Medulla oblongata (tissue), 1 donor: ENCODE measurements around the gene RNF157.

ENCODE experiments used
- DNase-seq: peaks from one replicate; pipeline ENCODE4 v3.0.0-alpha.2; 2015; ENCODE audit errors: extremely low spot score

Gene RNF157

DNA sequence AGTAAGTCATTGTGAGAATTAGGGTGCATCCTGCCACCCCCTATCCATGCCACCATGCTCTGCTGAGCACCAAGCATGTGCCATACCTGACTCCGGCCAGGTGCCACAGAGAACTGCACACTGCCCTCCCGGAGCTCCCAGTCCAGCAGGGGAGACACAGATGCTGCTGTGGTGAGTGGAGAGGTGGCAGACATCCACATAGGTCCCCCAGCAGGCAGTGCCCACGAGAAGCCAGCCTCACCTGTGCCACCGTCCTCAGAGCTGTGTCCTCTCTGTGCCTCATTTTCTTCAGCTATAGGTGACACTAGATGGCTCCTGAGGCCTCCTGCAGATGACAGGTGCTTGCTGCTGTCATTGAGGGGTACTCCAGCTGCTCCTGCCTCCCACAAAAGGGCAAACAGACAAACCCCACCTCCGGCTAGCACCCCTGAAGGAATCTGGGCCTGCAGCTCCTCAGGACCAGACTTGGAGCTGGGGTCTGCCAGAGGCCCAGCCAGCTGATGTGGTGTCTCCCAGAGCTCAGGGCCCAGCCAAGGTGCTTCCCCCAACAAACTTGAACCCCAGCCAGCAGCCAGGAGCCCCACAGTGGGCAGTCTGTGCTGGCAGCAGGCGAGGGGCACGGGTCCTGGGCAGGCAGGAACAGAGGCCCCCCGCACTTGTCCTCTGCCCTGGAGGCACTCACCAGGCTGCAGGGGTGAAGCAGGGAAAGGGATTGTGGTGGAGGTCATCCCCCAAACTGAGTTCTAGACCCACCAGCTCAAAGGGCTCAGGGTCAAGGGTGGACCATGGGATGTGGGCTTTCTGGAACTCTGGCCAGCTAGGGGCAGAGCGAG is 116.3 kb downstream of the RNF157 start:
- DNase-seq = no peak

DNA sequence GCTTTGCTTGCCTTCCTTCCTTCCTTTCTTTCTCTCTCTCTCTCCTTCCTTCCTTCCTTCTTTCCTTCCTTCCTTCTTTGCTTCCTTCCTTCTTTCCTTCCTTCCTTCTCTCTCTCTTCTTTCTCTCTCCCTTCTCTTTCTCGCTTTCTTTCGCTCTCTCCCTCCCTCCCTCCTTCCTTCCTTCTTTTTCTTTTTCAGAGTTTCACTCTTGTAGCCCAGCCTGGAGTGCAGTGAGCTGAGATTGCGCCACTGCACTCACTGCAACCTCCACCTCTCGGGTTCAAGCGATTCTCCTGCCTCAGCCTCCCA is 117.1 kb downstream of the RNF157 start:
- no peak for DNase-seq

DNA sequence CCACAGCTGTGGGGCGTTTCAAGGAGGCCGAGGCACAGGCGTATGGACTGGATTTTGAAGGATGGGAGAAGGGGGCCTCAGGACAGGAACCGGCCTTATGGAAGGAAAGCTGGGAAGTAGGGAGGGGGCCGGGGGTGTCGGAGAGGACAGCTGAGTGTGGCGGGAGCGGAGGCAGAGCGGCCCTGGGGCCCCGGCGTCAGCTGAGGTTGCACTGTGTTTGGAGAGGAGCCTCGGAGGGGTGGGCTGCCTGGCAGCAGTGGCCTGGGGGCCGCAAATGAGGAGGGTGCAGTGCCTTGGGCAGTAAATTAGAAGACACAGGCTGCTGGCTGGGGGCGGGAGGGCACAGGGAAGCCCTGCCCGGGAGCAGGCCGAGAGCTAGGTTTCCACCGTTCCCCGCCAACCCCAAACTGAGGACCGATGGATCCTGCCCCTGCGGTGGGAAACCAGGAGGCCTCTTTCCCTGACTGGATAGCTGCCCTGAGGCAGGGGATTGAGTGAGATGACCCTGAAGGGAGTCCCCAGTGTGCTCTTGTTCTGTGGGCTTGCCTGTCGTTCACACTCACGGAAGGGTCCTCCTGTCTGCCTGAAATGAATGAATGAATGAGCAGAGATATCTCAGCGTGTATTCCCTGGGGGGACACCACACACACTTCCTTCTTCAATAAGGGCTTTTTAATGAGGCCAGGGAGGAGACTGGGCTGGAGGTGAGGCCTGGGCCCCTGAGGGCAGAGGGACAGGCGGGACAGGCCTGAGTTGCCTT is 117.7 kb downstream of the RNF157 start:
- no peak for DNase-seq

DNA sequence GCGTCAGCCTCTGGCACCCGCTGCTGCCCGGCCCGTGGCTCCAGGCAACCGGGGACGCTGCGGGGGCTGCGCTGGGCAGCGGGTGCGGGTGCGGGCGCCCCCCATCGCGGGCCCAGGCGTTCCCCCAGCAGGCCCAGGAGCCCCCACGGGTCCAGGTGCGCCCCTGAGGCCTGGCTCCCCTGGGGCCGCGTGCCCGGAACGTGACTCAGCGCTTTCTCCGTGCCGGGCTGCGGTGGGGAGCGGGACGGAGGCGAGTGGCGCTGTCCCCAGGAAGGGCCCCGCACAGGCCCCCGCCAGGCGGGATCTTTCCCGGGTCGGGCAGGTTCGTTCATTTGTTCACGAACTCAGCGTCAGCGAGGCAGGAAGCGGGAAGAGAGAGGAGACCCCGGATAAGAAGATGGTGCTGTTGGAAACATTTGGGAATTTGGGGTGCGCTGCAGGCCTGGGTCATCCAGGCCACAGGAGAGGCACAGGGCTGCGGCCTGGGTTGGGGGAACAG is 118.3 kb downstream of the RNF157 start:
- no peak for DNase-seq

DNA sequence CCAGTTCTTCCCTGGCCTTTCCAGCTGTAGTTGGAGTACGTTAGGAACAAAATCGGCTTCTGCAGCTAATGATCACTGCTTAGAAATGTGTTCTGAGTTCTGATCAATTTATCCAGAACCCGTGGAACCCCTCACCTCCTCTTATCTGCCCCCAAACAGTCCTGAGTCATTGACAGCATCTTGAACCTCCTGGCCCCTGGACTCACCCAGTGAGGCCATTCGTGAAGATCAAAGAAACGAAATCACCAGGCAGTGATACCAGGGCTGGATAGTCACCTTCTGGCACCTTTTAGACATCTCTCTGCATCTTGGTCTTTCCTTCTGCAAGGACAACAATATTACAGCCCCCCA is 119.7 kb downstream of the RNF157 start:
- no peak for DNase-seq

DNA sequence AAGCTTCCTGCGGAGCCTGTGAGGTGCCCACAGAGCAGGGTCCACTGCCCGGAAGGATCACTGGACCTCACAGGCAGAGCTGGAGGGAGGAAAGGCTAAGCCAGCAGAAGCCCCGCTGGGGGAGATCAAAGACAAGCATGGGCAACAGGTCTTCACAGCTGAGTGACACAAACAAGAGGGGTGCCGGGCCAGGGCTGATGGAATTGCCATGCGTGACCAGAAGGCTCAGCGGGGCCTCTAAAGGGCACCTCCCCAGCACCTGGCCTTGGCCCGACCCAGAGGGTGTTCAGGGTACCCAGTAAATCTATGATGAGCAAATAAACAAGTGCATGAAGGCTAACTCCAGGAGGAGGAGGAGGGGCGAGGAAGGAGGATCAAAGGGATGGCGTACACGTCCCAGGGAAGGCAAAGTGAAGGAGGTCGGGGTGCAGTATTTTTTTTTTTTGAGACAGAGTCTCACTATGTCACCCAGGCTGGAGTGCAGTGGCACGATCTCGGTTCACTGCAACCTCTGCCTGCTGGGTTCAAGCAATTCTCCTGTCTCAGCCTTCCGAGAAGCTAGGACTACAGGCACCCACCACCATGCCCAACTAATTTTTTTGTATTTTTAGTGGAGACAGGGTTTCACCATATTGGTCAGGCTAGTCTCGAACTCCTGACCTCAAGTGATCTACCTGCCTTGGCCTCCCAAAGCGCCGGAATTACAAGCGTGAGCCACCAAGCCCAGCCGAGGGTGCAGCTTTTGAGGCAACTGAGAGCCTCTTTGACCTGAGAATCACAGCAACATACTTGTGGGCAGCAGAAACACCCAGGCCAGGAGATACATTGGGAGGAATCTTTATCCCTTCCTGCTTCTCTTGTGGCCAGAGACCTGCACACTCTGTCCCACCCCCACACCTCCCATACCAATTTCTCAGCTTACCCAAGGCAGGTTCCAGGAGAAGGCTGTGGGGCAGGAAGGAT is 120.6 kb downstream of the RNF157 start:
- no peak for DNase-seq

DNA sequence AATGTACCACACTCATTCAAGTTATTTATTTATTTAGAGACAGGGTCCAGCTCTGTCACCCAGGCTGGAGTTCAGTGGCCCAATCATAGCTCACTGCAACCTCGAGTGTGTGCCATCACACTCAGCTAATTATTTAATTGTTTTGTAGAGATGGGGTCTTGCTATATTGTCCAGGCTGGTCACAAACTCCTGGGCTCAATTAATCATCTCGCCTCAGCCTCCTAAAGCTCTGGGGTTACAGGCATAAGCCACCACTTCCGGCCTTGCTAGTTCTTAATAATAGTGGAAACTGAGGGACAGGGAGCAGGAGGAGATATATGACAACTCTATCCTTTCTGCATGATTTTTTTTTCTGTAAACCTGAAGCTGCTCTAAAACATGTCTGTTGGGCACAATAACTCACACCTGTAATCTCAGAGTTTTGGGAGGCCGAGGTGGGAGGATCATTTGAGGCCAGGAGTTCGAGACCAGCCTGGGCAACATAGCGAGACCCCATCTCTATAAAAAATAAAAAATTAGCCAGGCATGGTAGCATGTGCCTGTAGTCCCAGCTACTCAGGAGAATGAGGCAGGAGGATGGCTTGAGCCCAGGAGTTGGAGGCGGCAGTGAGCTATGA is 125.0 kb downstream of the RNF157 start:
- no peak for DNase-seq

DNA sequence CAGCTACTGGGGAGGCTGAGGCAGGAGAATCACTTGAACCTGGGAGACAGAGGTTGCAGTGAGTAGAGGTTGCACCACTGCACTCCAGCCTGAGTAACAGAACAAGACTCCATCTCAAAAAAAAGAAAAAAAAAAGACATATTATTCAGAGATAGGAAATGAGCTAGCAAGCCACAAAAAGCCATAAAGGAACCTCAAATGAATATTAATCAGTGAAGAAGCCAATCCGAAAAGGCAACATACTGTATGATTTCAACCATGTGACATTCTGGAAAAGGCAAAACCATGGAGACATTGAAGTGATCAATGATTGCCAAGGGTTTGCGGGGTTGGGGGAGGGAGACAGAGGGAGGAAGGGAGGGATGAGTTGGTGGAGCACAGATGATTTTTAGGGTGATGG is 128.3 kb downstream of the RNF157 start:
- no peak for DNase-seq

DNA sequence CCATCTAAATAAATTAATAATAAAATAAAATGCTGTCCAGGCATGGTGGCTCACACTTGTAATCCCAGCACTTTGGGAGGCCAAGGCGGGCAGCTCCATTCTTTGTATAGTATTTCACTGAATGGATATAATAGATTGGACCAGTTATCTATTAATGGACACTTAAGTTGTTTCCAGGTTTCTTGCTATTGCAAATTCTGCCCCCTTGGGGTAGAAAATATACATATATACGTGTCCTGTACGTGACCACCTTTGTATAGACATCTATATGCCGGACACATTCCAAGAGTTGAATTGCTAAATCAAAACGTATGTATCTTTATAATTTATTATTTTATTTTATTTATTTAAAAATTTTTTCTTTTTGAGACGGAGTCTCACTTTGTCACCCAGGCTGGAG is 132.8 kb downstream of the RNF157 start:
- DNase-seq = no peak

DNA sequence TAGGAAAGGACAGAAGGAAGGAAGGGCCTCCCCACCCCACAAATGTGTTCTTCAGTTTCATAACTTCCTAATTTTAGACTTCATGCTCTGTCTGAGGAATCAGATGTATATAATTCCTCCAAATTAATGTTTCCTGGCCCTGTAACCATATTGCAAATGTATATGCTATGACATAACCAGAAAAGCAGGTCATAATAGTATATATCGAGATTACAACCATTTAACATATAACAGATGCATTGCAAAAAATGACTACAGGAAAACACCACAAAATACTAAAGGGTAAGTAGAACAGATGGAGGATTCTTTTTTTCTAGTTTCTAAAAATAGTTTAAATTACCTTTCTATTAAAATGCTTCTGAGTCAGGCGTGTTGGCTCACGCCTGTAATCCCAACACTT is 133.6 kb downstream of the RNF157 start:
- DNase-seq = no peak

DNA sequence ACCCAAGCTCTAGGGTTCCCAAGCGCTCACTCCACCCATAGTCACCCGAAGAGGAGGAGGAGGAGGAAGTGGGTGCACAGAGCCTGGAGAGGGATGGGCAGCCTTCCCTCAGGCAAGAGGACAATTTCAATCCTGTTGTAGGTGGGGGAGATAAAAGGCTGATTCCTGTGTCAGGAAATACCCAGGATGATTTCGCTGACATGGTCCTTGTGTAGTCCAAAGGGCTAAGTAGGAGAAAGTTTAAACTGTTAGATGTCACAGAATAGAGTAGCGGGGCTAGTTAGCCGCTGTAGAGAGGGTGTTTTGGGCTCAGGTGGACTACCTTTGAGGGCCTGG is 135.4 kb downstream of the RNF157 start:
- no peak for DNase-seq

DNA sequence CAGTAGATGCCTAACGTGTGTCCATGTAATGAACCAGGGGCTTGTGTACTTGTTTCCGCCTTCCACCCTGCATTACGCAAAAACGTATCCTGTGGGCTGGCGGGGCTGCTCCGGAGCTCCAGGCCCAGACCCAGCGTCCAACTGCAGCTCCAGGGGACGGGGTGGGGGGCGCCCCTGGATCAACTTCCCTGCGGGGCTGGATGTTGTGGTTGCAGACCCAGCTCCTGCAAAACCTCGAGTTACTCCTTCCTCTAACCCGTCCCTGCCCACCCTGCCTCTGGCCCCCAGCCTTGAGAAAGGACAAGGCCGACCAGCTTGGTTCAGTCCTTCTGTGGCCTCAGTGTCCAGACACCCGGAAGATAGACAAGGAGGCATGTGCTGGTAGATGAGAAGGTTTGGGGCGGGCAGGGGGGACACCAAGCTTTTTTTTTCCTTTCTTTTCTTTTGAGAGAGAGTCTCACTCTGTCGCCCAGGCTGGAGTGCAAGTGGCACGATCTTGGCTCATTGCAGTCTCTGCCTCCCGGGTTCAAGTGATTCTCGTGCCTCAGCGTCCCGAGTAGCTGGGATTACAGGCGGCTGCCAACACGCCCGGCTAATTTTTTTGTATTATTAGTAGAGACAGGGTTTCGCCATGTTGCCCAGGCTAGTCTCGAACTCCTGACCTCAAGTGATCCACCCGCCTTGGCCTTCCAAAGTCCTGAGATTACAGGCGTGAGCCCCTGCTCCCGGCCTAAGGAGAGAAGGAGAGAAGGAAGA is 136.0 kb downstream of the RNF157 start:
- DNase-seq = no peak

DNA sequence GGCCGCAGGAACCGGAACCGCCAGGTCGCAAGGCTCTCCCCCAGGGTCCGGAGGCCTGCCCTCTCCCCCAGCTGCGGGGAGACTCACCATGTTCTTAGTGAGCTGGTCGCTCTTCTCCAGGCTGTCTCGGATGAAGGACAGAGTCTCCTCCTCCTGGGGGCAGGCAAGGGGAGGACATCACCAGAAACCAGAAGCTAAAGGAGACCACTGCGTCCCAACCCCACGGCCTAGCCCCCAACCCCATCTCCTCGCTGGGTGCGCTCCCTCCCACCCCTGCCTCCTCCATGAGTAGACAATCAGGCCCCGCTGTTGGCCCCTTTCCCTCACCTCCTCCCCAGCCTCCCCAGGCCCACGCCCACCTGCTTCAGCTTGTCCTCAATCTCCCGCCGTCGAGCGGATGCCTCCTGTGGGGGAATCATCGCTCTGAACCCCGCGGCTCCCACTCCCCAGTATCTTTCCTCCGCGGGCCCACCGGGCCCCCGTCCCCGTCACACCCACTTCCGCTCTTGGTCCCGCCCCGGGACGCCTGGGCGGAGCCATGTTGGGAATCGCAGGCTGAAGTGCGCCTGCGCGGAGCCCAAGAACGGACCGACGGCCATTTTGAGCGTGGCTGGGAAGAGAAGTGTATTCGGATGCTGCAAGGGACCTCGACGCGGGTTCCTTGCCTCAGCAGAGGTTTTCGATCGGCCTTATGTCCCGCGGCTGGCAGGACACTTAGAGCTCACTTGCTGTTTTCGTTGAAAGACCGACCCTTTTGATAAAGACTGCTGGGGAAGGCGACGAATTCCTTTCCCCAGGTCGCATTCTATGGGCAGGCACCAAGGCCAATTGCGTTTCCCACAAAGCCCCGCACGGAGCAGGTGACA is 136.8 kb downstream of the RNF157 start, which contains the start of gene EXOC7:
EXOC7 (minus strand) TSS at position 514 of the 866 bp plus-strand sequence; CDS start at position 419, 95 bp downstream.
- peak; percentile 96 for DNase-seq

DNA sequence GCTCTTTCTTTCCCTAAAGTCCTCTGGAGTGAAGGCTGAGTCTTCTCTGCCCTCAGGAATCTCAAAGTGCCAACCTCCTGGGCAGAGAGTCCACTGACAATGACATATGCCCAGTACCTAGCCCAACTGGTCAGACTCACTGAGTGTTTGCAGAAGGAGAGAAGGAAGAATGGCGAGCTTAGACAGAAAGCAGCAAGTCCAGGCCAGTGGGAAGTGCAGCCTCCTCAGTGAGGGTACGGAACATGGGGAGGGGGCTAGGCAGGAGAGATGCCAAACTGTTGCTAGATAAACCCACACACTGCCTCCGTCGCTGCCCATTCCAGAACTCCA is 137.4 kb downstream of the RNF157 start:
- no peak for DNase-seq

DNA sequence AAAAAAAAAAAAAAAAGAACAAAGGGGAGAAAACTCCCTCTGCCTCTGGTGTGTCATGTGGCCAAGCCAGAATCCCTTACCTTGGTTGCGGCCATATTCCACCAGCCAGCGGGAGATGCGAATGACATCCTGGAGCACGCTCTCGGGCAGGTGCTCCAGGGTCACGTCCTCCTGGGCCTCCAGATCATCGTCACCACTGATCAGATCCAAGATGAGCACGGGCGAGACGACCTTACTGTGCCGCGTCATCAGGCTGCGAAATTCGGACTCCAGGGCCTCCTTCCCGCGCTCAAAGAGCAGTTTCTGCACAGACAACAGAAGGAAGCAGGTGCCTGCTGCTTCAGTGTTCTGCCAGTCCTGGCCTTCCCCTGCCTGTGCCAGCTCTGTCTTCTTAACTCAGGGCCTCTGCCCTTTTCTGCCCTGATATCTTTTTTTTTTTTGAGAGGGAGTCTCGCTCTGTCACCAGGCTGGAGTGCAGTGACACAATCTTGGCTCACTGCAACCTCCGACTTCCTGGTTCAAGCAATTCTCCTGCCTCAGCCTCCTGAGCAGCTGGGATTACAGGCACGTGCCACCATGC is 142.5 kb downstream of the RNF157 start:
- no peak for DNase-seq

DNA sequence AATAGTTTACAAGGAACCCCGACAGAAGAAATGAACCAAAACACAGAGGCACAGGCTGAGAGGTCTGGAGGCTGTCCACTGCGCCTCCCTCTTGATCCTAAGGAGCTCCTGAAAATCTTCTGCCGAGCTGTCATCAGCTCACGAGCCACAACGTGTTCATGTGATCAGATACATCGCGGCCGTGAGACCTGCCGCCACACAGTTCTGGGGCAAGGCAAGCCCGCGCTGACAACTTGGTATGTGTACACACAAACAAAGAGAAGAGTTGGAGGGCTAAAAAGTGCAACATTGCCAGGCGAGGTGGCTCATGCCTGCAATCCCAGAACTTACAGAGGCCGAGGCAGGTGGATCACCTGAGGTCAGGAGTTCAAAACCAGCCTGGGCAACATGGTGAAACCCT is 144.3 kb downstream of the RNF157 start:
- DNase-seq = no peak

DNA sequence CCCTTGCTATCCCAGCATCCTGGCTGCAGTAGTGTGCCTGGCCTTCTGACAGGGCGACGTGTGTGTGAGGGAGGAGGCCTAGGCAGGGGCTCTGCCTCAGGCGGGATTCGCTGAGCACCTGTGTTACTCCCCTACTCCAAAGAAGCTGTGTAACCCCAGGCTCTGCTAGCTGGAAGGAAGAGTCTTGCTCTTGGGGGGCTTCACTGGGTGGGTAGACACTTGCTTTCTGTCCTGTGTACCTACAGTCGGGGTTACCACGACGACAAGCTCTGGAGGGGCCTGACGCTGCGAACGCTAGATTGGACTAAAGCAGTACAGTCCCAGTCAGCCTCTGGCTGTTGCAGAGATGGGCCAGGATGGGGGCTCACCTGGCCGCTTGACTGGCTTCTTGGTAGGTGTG is 146.2 kb downstream of the RNF157 start:
- no peak for DNase-seq

DNA sequence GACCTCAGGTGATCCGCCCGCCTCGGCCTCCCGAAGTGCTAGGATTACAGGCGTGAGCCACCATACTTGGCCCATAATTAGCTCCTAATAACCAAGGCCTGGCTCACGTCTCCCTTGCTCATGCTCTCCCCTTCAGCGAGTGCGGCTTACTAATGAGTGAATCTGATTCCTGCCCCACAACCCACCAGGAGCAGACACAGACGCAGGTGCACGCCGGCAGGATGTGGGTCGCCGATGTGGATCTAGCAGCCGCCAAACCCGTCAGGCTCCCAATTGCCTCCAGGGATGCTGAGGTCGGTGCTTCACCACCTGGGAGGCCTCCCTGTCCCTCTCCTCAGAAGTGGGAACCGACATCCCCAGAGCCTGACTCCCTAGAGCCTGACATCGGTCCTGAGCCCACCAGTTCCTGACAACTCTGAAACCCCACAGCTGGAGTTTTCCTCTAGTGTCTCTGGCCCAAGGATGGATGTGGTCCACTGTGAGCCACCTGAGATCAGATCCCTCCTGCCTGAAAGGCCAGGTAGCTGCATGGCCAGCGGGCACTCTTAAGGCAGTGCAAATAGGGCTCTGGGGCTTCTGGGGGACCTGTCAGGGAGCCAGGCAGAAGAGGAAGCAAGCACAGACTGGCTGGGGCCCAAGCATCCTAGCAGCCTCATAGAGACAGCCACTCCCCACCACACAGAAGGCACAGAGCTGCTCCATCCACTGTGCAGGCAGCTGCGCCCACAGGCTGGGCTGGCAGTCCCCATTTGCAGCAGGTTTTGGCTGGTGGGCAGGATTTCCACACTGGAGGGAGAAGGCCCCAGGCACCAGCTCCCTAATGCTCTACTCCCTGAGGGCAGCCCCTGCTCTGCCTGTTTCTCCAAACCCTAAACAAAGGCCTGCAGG is 147.5 kb downstream of the RNF157 start:
- no peak for DNase-seq
